ENCODE data around the gene SLC22A1. TPM values are rescaled to one million over a fixed set of nuclear protein-coding genes. Genes with fewer than 3 reads are reported as not detected.
A peak's percentile ranks its signal among the peaks of the same experiment; 100 is the strongest.
"Not testable (repeated sequence)": the region's sequence is repeated elsewhere in the genome, so short reads cannot be mapped to it uniquely, and the experiment has no call there.

Gene SLC22A1
- total RNA-seq, 1 donor from 2014 or later, result 2.4 TPM

DNA sequence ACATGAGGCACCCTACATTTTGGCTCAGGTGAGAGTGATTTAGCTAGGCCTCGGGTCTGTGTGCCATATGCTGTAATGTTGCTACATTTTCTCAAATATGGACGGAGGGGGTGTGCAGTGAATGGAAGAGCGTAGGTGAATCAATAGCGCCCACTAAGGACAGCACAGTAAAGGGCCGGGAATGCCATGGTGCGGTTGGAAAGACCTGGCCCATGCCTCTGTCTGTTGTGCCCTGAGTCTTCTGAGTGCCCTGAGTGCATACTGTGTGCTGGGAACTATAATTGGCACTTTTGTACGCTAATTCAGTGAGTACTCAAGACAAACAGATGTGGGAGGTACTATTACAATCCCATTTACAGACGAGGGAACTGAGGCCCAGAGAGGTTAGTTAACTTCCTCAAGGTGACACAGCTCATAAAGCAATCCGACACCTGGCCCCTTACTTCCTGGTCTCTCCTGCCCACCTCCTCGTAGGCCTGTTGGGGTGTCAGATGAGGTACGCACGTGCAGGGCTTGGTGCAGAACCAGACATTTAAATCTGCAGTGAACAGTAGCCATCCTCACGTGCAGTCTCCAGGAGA is 17.3 kb downstream of the SLC22A1 start:
- Mint-ChIP-seq H3K9me3 (ENCODE audit: low read depth) (no peaks in the 10 kb centered on the region), H3K36me3 (ENCODE audit: insufficient read depth) (peaks cover 8% of the 10 kb centered on the region), H3K27me3 (no peaks in the 10 kb centered on the region), H3K27ac (no peak overlapping the region), H3K4me3 (ENCODE audit: low read depth) (no peak overlapping the region), H3K4me1 (ENCODE audit: low read depth) (peaks cover 17% of the 10 kb centered on the region)
- TF ChIP-seq, protein P1, sequence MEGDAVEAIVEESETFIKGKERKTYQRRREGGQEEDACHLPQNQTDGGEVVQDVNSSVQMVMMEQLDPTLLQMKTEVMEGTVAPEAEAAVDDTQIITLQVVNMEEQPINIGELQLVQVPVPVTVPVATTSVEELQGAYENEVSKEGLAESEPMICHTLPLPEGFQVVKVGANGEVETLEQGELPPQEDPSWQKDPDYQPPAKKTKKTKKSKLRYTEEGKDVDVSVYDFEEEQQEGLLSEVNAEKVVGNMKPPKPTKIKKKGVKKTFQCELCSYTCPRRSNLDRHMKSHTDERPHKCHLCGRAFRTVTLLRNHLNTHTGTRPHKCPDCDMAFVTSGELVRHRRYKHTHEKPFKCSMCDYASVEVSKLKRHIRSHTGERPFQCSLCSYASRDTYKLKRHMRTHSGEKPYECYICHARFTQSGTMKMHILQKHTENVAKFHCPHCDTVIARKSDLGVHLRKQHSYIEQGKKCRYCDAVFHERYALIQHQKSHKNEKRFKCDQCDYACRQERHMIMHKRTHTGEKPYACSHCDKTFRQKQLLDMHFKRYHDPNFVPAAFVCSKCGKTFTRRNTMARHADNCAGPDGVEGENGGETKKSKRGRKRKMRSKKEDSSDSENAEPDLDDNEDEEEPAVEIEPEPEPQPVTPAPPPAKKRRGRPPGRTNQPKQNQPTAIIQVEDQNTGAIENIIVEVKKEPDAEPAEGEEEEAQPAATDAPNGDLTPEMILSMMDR (IDR thresholded peaks at IDR 0.05; ENCODE audit: unreplicated experiment), result no peak
- no peak for DNase-seq (ENCODE audit: low spot score, unreplicated experiment)

DNA sequence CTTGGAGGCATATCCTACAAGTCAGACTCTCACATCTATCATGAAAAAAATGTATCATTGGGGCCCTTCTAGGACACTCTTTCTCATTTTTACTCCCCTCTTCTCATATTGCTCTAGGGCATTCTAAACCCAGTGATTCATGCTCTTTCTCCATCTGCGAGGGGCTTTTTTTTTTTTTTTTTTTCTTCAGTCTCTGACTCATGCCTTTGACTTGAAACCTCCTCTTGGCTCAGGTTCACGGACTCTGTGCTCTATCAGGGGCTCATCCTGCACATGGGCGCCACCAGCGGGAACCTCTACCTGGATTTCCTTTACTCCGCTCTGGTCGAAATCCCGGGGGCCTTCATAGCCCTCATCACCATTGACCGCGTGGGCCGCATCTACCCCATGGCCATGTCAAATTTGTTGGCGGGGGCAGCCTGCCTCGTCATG is 17.8 kb downstream of the SLC22A1 start:
- Mint-ChIP-seq H3K27me3 (no peaks in the 10 kb centered on the region), H3K4me1 (ENCODE audit: low read depth) (peaks cover 17% of the 10 kb centered on the region), H3K36me3 (ENCODE audit: insufficient read depth) (peaks cover 9% of the 10 kb centered on the region), H3K9me3 (ENCODE audit: low read depth) (peaks cover 2% of the 10 kb centered on the region), H3K4me3 (ENCODE audit: low read depth) (no peak overlapping the region), H3K27ac (no peak overlapping the region)
- DNase-seq (ENCODE audit: low spot score, unreplicated experiment), result no peak
- TF ChIP-seq, protein P1 (IDR thresholded peaks at IDR 0.05; ENCODE audit: unreplicated experiment), result no peak

DNA sequence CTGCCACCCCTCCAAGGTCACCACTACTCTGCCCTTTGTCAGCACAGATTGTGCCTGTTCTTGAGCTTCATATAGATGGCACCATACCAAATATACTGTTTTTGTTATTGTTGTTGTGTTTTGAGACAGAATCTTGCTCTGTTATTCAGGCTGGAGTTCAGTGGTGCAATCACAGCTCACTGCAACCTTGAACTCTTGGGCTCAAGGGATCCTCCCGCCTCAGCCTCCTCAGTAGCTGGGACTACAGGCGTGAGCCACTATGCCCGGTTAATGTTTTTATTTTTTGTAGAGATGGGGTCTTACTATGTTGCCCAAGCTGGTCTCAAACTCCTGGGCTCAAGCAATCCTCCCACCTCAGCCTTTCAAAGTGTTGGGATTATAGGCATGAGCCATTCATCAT is 18.9 kb downstream of the SLC22A1 start:
- H3K4me3 Mint-ChIP-seq (ENCODE audit: low read depth); H3K27me3 Mint-ChIP-seq; H3K9me3 Mint-ChIP-seq (ENCODE audit: low read depth); H3K27ac Mint-ChIP-seq; DNase-seq (ENCODE audit: low spot score, unreplicated experiment): not testable (repeated sequence)
- Mint-ChIP-seq H3K36me3 (ENCODE audit: insufficient read depth) (peaks cover 12% of the 10 kb centered on the region), H3K4me1 (ENCODE audit: low read depth) (peaks cover 17% of the 10 kb centered on the region)

DNA sequence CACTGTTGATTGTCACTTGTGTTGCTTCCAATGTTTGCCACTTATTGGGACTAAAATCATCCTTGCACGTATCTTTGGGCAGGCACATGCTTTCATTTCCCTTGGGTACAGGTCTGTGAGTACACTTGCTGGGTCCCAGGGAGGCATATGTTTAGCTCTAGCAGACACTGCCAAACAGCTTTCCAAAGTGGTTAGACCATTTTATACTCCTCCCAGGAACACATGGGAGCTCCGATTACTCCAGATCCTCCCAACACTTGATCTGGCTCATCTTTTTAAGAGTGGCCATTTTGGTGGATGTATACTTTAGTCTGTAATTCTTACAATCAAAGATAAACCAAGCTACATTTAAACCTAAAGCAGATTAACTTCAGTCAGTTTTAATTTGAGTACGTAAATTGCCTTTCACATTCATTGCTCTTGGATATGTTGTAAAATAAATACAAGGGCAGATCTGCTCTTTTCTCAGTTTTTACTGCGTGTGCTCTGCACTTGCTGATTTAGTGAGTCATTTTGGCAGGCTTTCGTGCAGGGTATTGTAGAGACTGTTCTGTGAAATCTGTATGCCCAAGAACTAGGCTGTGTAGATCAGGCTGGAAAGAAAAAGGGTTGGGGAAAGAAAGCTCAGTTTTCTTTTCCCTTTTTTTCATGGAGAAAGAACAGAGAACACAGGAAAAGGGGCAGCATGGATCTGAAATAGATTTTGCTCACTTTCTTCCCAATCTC is 19.5 kb downstream of the SLC22A1 start:
- DNase-seq (ENCODE audit: low spot score, unreplicated experiment), result no peak
- no peak overlapping the region for H3K27ac Mint-ChIP-seq
- peaks cover 12% of the 10 kb centered on the region for H3K36me3 Mint-ChIP-seq (ENCODE audit: insufficient read depth)
- no peak overlapping the region for H3K4me3 Mint-ChIP-seq (ENCODE audit: low read depth)
- H3K4me1 Mint-ChIP-seq (ENCODE audit: low read depth), result peaks cover 17% of the 10 kb centered on the region
- H3K27me3 Mint-ChIP-seq, result no peaks in the 10 kb centered on the region
- peaks cover 4% of the 10 kb centered on the region for H3K9me3 Mint-ChIP-seq (ENCODE audit: low read depth)
- TF ChIP-seq, protein P1 (IDR thresholded peaks at IDR 0.05; ENCODE audit: unreplicated experiment), result no peak

DNA sequence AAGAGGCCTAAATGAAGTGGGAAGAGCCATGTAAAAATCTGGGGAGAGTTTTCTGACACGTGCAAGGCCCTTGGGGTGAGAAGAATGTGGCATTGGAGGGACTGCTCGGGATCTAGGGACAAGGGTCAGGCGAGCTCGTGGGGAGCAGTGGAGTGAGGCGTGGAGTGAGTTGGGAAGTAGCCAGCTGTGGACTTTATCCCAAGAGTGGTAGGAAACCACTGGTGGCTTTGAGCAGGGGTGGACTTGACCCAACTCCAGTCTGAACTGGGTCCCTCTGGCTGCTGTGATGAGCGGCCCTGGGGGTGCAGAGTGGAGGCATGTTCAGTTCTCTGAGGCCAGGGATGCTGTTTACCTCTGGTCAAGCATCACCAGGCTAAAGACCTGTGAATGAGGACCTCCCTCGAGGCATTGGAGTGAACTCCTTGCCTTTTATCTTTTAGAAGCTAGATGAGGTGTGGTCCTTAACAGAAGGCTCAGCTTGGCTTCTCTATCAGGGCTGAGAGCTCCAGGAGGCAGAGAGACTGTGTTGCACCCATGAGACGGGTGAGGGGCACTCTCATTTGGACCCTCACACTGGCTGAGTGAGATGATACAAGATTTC is 20.6 kb downstream of the SLC22A1 start:
- no peak overlapping the region for H3K4me3 Mint-ChIP-seq (ENCODE audit: low read depth)
- DNase-seq (ENCODE audit: low spot score, unreplicated experiment), result no peak
- H3K27ac Mint-ChIP-seq, result peak overlapping the region; percentile 66
- H3K4me1 Mint-ChIP-seq (ENCODE audit: low read depth), result peaks cover 11% of the 10 kb centered on the region
- H3K9me3 Mint-ChIP-seq (ENCODE audit: low read depth), result peaks cover 4% of the 10 kb centered on the region
- no peaks in the 10 kb centered on the region for H3K27me3 Mint-ChIP-seq
- H3K36me3 Mint-ChIP-seq (ENCODE audit: insufficient read depth), result peaks cover 13% of the 10 kb centered on the region
- TF ChIP-seq, protein P1 (IDR thresholded peaks at IDR 0.05; ENCODE audit: unreplicated experiment), result no peak
